H54 (cell line): ENCODE measurements around the gene TGOLN2.
"Not testable (repeated sequence)": the region's sequence is repeated elsewhere in the genome, so short reads cannot be mapped to it uniquely, and the experiment has no call there.

Experiments
- DNase-seq: peaks from one replicate; pipeline ENCODE4 v3.0.0; 2011; ENCODE audit warnings: low spot score, mixed read lengths; ENCODE audit not compliant: insufficient read length
- FAIRE-seq: peaks from 3 replicates; lab custom pipeline; 2011; peaks lifted over from hg19 to GRCh38; lab: Jason Lieb, UNC
- POLR2A ChIP-seq: IDR thresholded peaks from 2 replicates; pipeline ENCODE4 v1.6.1; 2011; ENCODE audit warnings: low read depth, mild to moderate bottlenecking, low read length

TGOLN2 gene

GRCh38 chr2:85347599-85347998, 19.8 kb upstream of the TGOLN2 start:
- no peak for FAIRE-seq
- TF ChIP-seq POLR2A: no peak
- DNase-seq: no peak

DNA sequence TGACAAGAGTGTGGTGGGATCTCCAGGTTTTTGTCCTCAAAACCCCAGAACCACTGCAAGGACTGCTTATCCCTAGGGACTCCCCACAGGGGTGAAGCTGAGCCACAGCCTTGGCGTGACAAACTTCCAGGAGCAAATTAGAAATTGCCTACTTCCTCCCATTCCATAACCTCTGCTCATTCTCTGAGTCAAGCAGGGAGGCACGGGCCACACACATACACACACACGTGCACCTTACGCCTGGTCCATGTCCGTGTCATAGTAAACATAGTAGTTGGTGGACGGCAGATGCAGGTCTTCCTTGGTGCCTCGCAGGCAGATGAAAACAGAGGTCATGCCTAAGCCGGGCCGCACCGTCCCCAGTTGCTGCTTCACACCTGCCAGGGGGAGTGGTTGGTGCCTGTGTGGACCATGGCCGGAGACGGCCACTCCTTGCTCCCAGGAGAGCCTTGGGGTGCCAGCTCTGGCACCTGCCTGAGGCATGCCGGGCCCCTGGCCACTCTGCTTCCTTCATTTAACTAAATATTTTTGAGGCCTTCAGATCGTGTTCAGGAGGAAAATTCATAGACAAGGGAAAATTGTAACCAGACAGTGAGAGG, 16.7 kb upstream of the TGOLN2 start:
- FAIRE-seq (no peak), DNase-seq (no peak)
- no peak for TF ChIP-seq POLR2A

DNA sequence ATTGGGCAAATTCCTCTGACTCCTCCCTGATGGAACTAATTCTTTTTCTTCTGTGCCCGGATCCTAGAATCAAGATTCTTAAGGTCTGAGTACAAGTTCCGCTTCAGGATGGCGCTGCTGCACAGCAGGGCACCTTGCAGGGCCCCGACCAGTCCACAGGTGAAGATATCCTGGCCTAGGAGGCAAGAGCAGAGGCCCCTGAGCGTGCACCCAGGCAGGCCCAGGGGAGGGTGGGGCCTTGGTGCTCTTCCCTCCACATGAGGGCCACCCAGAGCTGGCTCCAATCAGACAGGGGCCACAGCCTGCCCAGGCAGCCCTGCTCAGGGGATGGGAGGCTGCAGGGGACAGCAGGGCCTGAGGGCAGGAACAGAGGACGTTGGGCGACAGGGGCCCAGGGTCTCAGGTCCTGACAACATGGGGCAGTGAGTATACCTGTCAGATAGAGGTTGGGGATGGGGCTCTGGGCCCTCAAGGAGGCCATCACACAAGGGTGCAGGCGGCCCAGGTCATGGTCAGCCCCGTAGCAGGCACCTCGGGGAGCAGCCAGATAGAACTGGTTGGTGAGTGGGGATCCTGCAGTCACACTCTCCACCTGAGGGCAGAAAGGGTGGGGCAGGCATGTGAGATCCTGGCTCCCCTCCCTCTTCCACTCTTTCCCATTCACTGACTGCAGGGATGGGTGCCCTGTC, 15.6 kb upstream of the TGOLN2 start:
- not testable (repeated sequence) for DNase-seq, FAIRE-seq

- FAIRE-seq (no peak), DNase-seq (peak; percentile 38)
- no peak for TF ChIP-seq POLR2A
These were observed 14.4 kb upstream of the TGOLN2 start for GRCh38 chr2:85342156-85342555.

GRCh38 chr2:85341269-85342029, 13.7 kb upstream of the TGOLN2 start:
- FAIRE-seq (no peak), DNase-seq (no peak)
- TF ChIP-seq POLR2A: no peak

- no peak for TF ChIP-seq POLR2A
- DNase-seq: no peak
- no peak for FAIRE-seq
These were observed 12.5 kb upstream of the TGOLN2 start for GRCh38 chr2:85340034-85340892.

DNA sequence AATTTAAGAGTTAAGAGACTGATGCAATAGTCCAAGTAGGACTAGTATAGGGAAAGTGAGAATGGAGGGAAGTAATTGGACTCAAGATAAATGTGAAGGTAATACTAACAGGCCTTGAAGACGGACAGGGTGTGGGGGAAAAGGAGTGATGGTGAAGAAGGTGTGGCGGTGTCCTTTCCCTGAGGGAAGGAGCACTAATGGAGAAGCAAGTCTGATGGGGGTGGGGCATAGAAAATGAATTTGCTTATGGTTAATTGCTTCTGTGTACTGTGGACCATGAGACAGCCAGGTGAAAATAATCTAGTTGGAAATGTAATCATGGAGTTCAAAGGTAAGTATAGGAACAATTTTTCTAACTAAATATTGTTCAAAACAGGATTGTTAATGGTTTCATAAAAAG, 7.1 kb upstream of the TGOLN2 start:
- no peak for TF ChIP-seq POLR2A
- FAIRE-seq: no peak
- DNase-seq: no peak

- FAIRE-seq: not testable (repeated sequence)
These were observed 6.1 kb upstream of the TGOLN2 start for GRCh38 chr2:85333877-85334276.

GRCh38 chr2:85330839-85331636, 3.2 kb upstream of the TGOLN2 start:
- FAIRE-seq: no peak
- DNase-seq: no peak
- TF ChIP-seq POLR2A: no peak

More at GRCh38 chr2:85333877-85334276, 6.1 kb upstream of the TGOLN2 start:
- DNase-seq: not testable (repeated sequence)

DNA sequence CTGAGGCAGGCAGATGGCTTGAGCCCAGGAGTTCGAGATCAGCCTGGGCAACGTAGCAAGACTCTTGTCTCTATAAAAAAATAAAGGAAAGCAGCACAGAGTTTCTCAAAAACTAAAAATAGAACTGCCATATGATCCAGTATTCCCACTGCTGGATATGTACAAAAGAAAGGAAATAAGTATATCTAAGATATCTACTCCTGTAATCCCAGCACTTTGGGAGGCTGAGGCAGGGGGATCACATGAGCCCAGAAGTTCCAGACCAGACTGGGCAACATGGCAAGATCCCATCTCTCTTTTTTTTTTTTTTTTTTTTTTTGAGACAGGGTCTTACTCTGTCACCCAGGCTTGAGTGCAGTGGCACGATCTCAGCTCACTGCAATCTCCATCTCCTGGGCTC, 1.9 kb upstream of the TGOLN2 start:
- not testable (repeated sequence) for FAIRE-seq, DNase-seq

GRCh38 chr2:85329181-85329651, 1.4 kb upstream of the TGOLN2 start:
- no peak for TF ChIP-seq POLR2A
- no peak for FAIRE-seq
- DNase-seq: no peak

DNA sequence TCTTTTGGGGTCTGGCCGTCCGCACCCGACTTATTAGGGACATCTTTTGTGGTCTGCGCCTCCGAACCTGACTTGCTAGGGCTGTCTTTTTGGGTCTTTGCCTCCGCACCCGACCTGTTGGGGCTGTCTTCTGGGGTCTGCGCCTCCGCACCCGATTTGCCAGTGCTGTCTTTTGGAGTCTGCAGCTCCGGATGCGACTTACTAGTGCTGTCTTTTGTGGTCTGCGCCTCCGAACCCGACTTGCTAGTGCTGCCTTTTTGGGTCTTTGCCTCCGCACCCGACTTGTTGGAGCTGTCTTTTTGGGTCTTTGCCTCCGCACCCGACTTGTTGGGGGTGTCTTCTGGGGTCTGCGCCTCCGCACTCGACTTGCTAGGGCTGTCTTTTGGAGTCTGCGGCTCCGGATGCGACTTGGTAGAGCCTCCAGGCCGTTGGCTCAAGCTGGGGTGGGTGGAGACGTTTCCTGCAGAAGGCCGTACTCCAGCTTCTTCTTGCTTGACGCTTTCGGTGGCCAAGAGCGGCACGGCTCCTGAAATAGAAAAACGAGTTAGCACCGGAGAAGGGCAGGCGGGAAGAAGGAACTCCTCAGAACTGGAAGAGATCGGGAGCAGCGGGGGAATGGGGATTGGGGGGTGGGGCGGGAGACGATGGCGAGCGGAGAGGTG, 498 bp downstream of the TGOLN2 start:
- TF ChIP-seq POLR2A: no peak
- DNase-seq (peak; percentile 27), FAIRE-seq (no peak)
